Fibroblast of the conjunctiva (primary cell): ENCODE data around the gene ZNF609.
"Not testable (repeated sequence)": the region's sequence is repeated elsewhere in the genome, so short reads cannot be mapped to it uniquely, and the experiment has no call there.

ENCODE experiments used
- DNase-seq: peaks from one replicate; pipeline ENCODE4 v3.0.0-alpha.2; 2010; ENCODE audit warnings: low read depth

The ZNF609 gene

DNA sequence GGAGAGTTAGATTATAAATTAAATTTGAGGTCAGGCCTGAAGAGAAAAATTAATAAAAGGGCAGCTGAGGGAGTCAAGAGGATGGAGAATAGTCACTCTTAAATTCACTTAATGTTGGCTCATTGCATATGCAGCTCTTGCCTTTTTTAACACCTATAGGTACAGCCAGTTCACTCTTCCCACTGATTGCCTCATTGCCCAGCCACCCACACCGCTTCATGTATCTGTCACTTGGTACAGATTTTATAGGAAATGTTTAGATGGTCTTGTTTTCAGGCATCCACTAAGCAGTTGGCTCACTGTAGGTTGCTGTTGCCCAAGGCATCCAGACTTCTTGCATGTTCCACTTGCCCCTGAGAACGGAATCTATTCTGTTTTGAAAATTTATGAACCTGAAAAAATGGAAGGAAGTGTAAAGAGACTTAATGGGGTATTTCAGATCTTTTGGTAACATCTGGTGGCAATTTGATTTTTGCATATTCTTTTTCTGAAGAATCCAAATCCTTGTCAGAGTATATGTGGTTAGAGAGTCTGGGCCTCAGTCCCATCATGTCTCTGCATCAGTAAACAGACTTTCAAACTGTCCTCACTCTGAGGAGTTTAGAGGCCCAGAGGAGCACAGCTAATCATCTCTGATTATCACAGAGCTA lies 163.1 kb downstream of the ZNF609 start:
- no peak for DNase-seq

DNA sequence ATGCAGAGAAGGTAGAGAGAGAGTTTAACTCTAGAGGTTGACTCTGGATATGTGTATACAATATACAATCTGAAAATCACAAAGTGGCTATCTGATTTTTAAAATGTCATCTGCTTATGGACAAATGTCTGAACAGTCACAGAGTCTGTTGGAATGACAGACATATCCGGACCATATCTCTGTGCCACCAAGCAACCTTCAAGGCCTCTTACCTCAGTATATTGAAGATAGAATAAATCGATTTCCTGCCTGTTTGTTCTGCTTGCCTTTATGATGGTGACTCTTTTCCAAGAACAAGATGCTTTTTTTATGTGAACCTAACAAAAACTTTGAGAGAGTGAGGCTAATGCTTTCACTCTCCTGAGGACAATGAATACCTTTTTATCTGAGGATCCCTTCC lies 163.9 kb downstream of the ZNF609 start:
- DNase-seq = no peak

DNA sequence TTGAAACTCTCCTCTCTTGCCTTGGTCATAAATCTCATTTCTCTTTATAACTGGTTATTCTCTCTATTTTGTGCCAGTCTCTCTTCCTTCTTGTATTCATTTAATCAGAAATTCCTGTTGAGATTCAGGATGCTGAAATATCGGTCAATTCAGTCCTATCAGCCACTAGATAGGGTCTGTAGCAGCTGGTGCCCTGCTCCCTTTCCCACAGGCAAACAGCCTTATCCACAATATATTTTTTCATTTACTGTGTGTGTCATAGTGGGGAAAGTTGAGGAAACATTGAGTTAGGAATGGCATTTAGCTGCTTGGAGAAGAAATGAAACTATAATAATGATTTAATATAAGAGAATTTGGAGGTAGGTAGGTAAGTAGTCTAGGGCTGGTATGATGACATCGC lies 168.7 kb downstream of the ZNF609 start:
- no peak for DNase-seq

DNA sequence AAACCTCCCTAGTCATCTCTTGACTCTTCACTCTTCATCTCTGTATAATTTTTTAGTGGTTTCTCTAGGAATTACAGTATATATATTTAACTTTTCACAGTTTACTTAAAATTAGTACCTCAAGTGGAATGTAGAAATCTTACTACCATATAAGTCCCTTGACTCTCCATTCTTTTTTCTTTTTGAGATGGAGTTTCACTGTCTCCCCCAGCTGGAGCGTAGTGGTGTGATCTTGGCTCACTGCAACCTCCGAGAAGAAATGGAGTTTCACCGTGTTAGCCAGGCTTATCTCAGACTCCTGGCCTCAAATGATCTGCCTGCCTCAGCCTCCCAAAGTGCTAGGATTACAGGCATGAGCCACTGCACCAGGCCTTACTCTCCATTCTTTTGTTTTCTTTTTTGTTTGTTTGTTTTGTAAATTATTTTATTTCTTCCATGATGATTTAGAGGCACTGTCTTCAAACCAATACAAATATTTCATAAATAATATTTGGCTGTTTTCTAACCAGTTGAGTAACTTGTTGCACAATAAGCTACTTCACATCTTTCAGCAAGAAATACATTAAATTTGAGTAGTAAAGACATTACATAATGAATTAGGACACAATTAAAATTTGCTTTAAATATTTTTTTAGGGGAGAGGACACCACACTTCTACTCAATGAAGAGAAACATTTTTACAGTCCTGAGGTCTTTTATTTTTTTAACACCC lies 170.2 kb downstream of the ZNF609 start:
- DNase-seq = no peak

DNA sequence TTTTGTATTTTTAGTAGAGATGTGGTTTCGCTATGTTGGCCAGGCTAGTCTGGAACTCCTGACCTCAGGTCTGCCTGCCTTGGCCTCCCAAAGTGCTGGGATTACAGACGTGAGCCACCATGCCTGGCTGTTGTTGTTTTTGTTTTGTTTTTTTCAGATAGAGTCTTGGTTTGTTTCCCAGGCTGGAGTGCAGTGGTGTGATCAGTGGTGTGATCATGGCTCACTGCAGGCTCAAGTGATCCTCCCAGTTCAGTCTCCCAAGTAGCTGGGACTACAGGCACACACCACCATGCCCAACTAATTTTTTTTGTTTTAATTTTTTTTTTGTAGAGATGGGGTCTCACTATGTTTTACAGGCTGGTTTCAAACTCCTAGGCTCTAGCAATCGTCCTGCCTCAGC lies 172.3 kb downstream of the ZNF609 start:
- not testable (repeated sequence) for DNase-seq

DNA sequence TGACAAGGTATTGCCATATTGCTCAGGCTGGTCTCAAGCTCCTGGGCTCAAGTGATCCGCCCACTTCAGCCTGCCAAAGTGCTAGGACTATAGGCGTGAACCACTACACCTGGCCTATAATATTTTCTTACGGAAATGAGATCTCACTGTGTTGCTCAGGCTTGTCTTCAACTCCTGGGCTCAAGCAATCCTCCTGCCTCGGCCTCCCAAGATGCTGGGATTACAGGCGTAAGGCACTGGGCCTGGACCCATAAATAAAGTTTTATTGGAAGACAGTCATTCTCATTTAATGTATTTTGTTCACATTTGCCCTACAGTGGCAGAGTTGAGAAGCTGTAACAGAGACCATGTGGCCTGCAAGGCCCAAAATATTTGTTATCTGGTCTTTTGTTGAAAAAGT lies 173.0 kb downstream of the ZNF609 start:
- DNase-seq = no peak

DNA sequence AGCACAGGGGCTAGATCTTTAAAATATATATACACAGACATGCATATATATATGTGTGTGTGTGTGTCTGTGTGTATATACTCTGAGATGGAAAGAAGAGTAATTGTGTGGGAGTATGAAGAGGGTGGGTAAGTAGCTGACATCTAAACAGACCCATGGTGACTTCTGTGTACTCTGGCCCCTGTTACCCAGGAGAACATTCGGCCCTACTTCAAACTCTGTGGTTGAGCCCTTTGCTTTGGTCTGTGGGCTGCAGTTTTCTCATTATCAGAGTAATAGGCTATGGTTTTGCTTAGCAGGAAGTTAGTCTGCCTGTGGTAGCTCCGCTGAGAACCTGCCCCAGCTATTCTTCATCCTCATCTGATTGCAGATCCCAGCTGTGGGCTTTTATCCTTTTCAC lies 173.6 kb downstream of the ZNF609 start:
- no peak for DNase-seq

DNA sequence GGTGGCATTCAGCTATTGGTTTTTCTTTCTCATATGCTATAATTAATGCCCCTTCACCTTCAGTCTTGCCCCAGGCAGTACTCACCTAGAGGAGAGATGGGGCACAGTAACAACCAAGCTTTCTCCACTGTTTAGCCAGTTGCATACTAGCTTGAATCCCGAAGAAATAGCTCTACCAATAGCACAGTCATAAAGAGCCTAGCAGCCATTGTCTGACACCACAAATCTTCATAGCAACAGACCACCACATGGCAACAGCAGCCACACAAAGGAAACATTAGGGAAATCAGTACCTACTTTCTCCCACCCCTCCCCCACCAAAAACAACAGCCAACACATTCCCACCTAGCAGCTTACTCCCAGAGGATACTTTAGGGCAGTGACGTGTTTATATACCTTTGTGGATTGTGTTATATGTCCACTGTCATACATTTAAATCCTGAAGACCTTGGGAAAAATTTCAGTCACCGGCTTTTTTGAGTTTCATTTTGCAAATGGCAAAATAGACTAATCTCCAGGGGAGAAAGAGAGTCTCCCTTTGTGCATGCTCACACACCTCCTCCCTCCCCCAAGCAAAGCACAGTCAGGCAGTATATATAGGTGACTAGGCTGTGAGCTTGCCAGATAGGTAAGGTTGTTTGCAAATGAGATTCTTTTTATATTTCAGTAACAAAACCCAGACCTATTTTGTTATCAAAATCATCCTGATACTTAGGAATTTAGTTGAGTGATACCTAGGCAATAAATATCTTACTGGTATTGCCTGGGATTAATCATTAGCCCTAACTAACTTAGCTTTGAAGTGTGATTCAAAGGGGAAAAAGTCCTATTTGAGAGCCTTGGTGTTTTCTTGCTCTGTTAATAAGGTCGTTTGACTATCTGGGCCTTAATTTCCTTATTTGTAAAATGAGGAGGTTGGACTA lies 174.5 kb downstream of the ZNF609 start:
- no peak for DNase-seq

DNA sequence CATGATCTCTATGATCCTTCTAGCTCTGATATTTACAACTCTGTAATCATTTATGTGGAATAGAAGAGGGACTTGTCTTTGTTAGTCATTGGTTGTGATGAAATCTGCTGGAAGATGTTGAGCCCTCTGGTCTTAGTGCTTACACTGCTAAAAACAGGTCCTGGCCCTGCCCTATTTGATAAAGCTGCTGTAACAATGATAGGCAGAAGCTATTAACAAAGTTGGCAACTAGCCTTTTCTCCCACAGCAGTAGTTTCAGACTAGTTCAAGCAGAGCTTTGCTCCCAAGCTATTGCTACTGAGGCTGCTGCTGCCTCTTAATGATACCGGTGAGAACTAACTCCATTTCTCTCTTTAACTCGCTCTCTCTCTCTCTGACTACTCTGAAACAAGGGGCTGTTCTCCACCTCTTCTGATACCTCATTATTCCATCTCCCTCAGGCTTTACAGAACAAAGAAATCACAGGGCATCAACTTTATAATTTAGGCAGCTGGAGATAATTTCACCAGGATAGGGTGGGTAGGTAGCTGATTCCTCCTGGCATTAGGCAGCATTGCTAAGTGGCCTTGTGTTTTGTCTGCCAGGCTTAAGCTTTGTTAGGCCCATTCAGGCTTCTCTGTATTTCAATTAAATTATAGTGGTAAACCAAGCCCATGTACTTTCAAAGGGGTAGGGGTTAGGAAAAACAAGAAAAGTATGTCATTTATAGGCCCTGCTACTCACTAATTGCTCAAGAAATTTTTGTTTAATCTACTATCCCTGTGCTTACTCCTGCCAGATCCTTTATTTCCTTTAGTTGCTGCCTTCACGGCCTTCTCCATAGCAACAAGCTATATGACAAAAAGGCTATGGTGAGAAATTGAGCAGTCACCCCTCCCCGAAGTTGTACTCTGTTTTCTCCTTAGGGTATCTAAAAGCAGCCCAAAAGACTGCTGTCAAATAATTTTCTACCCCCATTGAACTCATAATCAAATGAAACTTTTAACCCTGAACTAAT lies 175.4 kb downstream of the ZNF609 start:
- peak; percentile 57 for DNase-seq

DNA sequence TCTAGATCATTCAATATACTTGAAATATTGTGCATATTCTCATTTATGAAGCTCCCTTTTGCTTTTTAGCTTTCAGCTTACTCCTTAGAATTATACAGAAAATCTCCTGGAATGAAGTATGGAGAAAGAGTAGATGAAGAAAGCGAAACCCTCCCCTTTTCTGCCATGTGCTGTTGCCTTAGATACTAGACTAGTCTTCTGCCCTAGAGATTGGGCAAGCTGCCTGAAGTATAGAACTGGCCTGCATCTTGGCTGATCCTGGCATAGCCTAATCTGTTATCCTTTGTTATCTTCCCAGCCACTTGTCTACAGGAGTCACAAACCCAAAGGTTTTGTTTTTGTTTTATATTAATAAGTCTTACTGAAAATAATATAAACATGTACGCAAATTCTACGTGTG lies 176.2 kb downstream of the ZNF609 start:
- DNase-seq = no peak

DNA sequence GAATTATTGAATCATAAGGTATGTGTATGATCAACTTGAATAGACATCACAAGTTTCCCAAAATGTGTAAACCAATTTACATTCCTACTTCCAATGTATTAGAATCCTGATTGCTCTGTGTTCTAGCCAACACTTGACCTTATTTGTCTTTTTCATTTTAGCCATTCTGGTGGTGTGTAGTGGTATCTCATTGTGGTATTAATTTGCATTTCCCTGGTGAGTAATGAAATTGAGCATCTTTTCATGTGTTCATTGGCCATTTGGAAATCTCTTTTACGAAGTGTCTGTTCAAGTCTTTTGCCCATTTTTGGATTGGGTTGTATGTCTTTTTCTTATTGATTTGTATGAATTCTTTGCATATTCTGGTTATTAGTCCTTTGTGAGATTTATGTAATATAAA lies 177.0 kb downstream of the ZNF609 start:
- DNase-seq = no peak

DNA sequence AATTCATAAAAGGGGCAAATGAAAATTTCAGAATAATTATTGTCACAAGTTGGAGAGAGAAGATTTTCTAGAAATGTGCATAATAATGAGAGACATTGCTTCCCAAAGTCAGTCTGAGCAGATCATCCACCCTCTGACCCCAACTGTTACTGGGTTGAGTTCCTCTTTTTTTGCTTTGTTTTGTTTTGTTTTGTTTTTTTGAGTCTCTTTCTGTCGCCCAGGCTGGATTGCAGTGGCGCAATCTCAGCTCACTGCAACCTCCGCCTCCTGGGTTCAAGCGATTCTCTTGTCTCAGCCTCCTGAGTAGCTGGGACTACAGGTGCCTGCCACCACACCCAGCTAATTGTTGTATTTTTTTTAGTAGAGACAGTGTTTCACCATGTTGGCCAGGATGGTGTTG lies 179.4 kb downstream of the ZNF609 start:
- not testable (repeated sequence) for DNase-seq

DNA sequence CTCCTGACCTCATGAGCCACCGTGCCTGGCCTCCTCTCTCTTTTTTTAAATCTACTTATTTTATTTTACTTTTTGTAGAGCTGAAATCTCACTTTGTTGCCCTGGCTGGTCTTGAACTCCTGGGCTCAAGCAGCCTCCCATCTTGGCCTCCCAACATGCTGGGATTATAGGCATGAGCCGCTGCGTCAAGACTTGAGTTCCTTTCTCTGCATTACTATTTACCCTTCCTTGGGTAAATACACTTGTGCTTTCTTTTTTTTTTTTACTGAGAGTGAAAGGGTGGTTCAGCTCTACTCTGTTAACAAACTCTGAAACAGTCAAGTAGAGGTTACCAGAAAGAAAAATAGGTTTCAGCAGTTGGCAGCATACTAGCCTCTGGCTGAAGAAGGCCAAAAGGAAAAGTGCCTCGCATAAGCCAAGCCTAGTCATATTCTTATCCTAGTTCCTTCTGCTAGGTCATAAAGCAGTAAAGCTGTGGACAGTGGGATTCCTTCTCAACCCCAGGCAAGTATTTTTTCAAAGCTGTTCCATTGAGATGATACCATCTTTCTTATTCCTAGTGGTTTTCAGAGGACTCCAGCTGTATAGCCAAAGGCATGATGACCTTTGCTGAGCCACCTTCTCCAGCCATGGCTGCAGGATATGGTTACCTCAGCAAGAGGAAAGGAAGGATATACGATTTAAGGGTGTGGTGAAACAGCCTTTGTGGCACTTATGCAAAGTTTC lies 179.9 kb downstream of the ZNF609 start:
- DNase-seq = no peak

DNA sequence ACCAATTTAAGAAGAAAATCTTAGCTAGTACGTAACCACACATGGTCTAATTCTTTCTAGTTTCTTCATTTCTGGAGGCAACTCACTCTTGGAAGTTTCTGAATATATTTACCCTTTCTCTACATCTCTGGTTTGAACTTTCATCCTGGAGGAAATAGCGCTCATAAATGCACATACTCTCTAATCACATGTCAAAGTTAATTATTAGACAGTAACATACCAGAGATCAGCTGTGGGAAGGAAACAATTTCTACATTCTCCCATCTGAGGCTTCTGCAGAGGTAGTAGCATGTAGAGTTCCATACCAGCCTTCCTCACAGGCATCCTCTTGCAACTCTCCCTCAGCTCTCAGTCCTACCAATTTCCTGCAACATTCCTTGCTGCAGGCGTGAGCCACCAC lies 182.5 kb downstream of the ZNF609 start:
- DNase-seq = no peak

DNA sequence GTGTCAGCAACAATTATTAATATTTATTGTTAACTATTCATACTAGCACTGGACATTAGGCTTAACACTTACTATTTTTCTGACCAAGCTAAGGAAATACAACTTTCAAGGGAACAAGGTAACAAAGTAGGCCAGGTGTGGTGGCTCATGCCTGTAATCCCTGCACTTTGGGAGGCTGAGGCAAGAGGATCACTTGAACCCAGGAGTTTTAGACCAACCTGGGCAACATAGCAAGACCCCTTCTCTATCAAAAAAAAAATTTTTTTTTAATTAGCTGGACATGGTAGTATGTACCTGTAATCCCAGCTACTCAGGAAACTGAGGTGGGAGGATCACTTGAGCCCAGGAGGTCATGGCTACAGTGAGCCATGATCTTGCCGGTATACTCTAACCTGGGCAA lies 183.3 kb downstream of the ZNF609 start:
- no peak for DNase-seq

DNA sequence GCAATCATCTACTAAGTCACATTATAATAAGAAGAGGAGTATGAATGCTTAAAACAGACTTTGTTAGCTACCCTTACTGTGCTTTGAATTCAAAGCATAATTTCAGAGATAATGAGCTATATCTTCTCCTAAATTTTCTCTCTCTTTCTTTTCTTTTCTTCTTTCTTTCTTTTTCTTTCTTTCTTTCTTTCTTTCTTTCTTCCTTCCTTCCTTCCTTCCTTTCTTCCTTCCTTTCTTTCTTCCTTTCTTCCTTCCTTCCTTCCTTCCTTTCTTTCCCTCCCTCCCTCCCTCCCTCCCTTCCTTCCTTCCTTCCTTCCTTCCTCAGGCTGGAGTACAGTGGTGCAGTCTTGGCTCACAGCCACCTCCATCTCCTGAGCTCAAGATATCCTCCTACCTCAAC lies 184.4 kb downstream of the ZNF609 start:
- not testable (repeated sequence) for DNase-seq

DNA sequence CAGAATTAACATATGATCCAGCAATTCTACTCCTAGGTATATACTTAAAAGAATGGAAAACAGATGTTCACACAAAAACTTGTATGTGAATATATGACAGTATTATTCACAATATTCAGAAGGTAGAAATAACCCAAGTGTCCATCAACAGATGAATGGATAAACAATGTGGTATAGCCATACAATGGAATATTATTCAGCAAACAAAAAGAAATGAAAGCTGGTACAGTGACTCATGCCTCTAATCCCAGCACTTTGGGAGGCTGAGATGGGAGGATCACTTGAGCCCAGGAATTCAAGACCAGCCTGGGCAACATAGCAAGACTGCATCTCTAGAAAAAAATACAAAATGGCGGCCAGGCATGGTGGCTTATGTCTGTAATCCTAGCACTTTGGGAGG lies 185.6 kb downstream of the ZNF609 start:
- no peak for DNase-seq

DNA sequence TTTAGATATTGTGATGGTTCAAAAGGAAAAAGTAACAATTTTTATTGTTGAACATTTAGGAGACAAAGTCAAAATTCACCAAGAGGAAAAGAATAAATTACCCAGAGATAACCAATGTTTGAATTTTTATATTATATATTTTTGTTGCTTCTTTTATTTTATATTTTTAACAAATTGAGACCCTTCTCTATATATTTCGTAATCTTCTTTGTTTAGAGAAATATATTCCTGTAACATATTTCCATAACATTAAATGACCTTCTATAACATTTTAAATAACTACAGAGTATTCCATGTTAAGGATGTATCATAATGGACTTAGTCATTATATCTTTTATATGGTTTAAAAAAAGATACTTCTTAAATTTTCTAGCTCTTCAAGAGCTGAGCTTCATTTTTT lies 187.0 kb downstream of the ZNF609 start:
- no peak for DNase-seq

DNA sequence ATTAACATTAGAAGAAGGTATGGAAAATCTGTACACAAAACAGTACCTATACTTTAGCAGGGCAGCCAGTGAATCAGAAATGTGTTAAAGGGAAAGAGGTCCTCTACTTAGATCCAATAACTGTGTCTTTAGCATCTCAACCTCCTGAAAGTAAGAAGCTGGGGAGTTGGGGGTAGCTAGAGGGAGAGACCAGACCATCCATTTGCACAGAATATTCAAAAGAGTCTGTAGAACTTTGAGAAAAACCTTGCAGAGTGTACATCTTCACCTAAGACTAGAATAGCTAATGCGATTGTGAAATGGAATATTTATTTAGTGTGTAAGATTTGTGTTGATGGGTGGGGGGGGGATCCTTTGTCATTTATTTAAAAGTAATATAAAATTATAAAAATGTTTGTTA lies 190.2 kb downstream of the ZNF609 start:
- DNase-seq = no peak

DNA sequence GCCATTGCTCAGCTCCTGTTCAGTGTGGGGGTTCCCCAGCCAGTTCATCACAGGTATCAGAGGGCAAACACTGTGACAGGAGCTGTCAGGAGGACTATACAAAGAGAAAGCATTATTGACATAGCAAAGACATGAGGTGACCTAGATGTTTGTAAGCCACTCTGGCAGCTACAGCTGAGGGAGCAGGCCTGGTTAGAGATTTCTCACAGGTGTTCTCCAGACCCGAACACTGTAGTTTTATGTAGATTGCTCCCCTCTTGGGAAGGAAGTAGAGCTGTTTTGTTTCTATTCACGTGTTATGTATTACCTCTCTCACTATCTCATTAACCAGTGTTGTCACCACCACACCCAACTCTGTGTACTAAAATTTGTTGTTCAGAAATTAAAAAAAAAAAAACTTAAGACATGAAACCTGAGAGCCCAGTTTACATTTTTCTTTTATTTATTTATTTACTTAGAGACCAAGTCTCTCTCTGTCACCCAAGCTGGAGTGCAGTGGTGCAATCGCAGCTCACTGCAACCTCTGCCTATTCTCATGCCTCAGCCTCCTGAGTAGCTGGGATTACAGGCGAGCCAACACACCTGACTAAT lies 191.3 kb downstream of the ZNF609 start:
- DNase-seq = no peak

DNA sequence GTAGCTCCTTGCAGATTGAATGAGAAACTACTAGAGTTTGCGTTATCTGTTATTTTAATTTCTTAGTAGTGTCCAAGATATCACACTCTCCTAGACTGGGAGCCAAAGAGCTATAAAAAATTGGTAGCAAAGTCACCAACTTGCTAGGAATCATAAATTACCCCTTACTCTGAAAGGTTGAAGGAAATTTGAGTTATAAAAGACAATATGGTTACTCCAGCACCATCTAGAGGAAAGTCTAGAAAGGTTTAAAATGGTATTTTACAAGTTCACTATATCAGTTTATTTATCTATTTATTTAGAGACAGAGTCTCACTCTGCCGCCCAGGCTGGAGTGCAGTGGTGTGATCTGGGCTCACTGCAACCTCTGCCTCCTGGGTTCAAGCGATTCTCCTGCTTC lies 193.4 kb downstream of the ZNF609 start:
- DNase-seq = peak; percentile 14
